Glomerular visceral epithelial cell (primary cell): Measurements from ENCODE around the gene SLC24A3.

Experiments used
- DNase-seq: peaks from one replicate; pipeline ENCODE4 v3.0.0-alpha.2; 2016; ENCODE audit errors: extremely low spot score

The SLC24A3 gene

DNA sequence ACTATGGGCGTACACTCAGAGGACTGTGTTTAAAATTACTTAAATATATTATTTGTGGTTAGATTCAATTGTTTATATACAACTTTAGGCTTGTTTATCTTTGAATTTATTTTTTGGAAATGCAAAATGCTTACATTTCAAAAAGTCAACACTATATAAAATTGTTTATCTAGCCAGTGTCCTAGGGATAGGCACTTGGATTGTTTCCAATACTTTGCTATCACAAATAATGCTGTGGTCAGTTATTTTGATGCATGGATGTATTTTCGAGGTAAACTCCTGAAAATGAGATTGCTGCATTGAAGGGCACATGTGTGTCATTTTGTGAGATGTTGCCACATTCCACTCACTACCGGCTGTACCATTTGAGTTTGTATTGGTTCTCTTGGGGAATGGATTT lies 213.9 kb downstream of the SLC24A3 start:
- no peak for DNase-seq

DNA sequence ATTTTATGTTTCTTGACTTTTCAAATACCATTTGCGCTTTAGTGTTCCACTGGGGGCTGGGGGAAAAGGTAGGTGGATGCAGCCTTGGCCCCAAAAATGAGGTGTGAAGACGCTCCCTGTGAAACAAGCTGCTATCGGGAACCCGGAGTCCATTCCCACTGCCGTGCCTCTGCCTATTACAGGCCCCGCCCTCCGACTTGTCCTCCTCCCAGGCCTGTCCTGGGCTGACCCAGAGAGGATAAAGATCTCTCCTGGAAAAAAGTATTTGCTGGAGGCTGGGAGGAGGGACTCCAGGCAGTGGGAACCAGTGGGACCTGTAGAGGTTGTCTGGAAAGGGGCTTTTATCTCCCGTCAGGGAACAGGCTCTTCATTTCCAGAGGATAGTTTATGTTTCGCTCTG lies 215.0 kb downstream of the SLC24A3 start:
- DNase-seq: no peak

DNA sequence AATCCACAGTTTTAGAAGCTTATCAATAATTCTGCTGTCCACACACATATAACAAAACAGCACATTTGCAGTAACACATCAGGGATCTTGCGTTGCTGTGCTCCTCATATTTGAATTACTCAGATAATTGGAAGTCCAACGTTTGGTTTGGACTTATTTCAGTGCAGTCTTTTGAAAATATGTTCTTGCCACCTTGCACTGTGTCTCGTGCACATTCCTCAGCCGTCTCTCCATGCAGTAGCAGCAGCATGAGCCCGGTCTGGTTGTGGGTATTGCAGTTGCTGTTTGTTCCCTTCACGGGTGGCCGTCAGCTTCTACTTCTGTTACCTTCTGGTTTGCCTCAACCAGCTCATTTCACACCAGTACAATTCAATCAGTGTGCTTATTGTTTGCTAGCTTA lies 215.5 kb downstream of the SLC24A3 start:
- no peak for DNase-seq

DNA sequence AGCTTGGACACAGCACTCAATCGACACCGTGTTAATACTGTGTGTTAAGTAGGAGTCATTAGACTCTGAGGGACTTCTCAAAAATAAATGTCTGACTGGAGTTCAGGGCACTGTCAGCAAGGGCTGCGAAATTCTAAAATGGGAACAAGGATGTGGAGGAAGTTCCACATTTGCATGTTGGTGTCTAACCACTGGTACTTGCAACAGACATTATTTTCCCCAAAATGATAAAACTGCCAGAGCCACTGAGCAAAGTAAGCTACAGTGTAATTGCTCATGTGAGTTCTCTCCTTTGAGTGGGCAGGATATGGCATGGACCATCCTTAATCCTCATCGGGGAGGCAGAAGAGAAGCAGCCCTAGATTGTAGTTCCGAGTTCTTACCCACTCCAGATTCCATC lies 215.9 kb downstream of the SLC24A3 start:
- no peak for DNase-seq

DNA sequence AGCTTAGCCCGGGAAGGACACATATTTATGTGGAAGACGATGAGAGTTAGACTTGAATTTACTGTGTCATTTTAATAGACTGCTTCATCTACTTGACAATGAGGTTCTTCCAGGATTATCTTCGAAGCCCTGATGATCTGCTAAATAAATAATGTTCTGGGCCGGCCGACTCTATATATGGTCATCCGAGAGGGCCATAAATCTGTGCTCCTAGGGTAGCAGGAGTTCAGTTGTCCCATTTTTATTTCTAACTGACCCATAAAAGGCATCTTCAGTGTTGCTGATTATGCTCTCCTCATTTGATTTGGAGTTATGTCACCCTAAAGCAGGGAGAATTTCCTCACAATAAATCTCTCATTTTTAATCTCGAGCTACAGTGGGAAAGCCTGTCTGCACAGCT lies 217.1 kb downstream of the SLC24A3 start:
- DNase-seq: no peak

DNA sequence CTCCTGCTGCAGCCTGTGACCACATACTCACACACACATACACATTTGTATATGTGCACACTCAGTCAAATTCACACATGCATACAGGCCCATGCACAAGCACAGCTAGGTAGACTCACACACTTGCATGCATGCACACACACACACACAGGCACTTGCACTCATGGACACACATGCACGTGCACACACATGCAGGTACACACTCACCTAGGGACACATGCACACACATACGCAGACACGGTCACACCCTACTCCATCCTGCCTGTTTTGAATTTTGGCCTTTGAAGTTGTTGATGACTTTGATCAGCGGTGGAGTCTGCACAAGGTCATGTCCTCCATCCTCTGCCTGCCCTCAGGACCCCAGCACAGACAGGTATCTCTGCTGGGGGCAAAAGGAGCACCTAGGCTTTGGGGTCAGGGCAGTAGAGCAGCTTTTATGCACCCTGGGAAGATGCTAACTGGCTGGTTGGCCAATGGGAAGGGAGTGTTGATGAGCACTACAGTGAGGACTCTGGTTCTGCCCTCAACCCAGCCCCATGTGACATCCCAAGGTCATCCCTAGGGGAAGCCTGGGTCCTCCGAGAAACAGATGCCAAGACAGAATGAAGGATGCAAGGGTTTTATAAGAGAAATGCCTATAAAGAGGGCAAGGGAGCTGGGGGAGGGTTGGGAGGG lies 218.3 kb downstream of the SLC24A3 start:
- no peak for DNase-seq

DNA sequence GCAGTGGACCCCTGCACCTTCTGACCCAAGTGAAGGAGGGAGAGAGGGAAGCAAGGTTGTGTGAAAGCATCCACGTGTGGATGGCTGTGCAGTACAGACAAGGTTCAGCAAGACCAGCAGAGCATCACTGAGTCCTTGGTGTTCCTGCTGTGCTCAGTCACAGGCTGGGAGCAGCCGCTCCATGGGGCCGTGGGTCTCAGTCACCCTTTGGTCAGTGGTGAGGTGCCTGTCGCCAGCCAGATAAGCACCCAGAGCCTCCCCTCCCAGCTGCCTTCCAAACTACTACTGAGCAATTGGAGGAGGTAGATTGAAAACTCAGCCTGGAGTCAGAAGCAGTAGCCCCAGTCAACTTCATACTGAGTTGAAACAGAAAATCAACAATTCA lies 218.9 kb downstream of the SLC24A3 start:
- no peak for DNase-seq

DNA sequence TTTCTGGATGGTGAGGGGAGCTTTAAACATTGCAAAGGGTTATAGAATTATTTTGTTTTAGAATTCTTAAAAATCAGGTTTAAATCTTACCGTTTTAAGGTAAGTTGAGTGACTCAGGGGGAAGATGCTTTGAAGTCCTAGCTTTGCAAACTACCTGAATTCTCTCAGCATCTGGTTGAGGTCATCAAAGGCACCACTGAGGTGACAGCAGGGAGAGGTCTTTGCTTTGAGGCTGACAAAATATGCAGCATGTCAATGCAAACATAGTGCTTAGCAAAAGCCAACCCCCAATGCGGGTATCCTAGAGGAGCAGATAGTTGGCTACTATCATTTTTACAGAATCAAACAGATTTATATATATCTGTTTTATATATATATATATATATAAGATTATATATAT lies 219.5 kb downstream of the SLC24A3 start:
- no peak for DNase-seq

DNA sequence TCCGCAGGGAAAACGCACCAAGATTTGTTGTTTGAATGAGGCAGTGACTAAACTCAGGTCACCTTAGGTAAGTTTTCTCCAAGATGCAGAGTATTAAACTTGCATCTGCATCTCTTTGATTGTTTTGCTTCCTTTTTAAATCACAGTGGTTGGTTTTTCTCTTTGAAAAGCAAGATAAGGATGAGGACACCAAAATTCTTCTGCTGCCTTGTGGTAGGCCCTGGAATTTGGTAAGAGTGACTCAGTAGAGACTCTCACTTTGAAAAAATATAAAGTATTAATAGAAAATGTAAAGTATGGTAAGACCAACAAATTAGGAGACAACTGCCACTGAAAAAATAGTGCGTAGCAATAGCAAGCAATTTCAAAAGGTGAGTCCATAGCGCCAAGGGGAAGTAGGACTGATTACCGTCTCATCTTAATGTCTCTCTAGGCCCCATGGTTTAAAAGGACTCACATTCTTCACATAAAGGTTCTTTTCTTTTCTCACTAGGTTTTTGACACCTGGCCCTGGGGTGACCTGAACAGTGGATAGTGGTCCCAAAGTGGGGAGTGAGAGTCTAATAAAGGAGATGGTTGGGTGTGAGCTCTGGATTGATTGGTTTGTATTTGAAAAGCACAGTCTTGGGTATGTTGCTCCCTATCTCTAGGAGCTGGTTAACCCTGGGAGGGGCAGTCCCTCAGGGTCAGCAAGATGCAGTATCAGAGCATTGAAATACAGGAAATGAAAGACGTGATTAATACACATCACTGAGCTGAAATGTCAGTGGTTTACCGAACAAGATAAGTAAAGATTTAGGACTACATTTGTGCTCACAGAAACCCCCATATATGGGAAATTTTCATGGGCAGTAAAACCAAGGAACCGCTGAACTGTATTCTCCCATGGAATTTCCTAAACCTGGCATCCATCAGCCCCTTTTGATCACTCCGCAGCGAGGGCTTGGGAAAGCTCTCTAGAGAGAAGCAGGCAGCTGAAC lies 221.2 kb downstream of the SLC24A3 start:
- DNase-seq: no peak

DNA sequence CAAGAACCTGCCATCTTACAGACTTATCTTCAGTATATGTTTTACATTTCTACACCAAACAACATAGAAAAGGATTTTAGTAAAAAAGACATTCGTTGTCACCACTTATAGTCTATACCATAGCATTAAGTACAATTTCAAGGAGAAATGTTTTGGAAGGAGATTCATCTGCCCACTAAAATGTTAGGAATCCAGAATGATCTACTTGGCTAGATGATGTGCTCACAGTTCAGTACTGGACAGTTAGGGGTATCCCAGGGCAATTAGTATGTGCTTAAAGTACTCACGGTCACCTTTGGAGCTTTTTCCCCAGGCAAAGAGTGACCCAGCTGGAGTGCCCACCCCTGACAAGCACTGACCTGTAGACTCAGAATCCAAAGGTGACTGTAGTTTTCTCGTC lies 222.9 kb downstream of the SLC24A3 start:
- DNase-seq: no peak

DNA sequence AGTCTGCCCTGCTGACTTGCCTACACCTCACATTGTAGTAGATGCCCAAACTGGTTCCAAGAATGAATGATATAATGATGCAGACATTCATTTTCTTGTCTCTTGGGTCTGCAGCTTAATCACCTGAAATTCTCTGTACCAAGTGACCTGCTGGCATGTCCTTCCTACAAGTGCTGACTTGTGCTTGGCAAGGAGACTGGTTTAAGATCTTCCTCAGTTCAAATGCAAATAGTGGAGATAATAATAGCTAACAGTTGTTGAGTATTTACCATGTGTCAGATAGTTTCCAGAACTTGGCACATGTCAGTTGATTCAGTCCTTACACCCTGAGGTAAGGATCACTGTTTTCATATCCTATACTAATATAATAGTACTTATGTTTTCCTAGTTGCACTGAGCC lies 223.4 kb downstream of the SLC24A3 start:
- no peak for DNase-seq

DNA sequence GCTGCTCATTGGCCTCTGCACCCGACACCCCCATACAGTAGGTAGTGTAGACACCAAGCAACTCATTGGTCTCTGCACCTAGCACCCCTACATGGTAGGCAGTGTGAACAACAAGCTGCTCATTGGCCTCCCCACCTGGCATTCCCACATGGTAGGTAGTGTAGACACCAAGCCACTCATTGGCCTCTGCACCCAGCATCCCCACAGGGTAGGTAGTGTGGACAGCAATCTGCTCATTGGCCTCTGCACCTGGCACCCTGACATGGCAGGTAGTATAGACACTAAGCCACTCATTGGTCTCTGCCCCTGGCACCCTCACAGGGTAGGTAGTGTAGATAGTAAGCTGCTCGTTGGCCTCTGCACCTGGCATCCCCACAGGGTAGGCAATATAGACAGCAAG lies 226.0 kb downstream of the SLC24A3 start:
- no peak for DNase-seq

DNA sequence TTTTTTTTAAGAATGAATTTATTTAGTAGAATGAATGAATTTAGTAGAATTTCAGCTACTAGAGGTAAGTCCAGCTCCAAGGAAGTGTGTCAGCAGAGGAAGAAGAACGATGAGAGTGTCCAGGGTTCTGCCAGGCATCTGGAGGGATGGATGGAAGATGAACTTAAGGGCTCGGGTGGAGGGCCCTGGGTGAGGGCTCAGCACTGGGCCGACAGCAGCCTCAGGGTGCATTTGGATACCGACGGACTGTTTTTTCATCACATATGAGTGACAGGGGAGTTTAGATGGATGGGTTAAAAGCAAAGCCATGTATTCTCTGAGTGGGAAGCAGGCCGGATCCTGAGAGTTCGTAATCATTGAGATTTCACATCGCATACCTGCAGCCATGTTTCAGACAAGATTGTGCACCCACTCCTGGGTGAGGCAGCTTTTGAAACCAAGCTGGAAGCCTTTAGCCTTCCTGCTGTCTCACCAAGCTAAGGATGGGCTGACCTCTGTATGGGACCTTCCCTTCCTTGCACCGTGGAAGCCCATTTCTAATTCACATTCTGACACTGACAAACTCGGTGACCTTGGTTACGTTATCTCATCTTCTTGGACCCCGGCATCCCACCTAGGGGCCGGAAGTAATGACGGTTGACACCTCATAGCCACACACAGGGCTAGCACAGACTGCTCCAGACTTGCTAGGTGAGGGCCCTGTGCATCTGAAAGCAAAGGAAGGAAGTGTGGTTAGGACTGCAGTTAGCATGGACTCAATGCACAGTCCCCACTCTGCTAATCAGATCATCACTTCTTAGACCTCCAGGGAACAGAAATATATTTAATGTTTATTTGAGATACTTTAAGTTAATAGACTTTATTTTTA lies 228.5 kb downstream of the SLC24A3 start:
- DNase-seq: no peak

DNA sequence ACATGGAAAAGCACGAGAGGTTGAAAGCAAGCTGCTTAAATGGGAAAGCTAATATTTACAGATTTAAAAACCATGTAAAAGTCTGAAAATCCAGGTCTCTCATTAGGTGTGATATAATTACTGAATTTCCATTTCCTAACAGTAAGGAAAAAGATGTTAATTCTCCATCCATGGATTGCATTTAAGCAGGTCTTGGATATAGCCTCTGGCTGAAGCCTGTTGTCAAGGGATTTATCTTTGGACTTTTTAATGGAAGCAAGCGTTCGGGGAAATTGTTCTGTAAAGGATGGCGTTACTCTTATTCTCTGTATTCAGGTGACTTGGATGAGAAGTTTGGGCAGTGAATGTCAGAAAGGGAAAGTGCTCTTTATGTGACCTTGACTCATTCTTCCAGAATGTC lies 233.8 kb downstream of the SLC24A3 start:
- DNase-seq: no peak

DNA sequence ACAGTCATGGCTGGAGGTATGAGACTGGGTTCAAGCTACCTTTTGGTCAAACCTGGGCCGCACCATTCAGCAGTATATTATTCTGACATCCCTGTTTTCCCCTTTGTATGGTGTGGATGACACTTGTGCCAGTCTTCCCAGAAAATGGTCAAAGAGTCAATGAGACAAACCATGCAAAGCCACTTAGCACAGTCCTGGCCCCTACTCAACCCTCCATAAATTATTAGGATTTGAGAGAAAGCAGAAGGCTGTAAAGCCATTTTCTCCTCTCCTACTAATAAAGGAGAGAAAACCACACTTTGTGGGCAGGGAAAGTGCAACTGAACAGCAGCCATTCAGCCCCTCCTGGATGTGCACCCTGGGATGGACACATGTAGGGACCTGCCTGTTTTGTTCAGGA lies 236.2 kb downstream of the SLC24A3 start:
- DNase-seq: no peak

DNA sequence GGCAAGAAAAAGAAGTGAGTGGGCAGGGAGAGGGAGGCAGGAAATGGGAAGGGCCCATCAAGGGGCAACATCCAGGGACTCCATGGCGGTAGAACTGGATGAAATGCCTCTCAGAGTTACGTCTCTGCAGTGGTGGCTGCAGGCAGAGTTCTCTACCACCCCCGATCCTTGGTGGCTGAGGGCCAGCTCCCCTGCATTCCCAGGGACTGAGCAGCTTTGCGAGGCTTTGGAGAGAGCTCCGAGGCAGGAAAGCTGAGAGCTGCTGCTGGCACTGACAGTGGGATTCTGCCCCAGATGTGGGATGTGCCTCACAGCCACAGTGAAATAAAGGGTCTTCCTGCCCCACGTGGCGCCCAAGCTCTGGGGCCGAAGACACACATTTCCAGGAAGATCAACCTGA lies 236.6 kb downstream of the SLC24A3 start:
- DNase-seq: no peak

DNA sequence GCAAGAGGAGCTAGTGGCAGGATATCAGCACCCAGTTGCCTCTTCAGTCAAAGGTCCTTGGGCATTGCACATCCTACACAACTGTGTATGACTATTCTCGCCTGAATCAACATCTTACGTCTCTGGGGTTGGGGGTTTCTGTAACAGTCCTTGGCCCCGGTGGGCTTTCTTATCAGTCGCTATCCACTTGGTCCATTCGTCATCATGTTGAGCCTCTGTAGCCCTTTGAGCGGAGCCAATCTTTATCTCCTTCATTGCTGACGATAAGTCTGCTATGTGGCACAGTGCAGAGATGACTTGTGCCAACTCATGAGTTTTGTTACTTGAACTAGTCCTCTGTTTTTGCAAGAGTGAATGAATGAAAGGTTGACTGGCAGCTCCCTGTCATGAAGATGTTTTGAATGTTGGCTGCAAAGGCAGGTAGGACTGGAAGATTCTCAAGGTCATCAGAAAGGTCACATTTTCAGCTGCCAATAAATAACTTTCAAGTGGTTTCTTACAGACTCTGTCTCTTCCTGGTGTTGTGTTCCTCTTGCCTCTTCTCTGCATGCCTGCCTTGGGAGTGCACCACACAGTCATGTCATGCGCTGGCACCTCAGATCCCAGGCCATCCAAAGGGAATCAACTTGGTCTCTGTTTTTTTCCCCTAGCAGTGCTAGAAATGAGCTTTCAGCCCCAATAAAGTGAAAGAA lies 238.9 kb downstream of the SLC24A3 start:
- no peak for DNase-seq

DNA sequence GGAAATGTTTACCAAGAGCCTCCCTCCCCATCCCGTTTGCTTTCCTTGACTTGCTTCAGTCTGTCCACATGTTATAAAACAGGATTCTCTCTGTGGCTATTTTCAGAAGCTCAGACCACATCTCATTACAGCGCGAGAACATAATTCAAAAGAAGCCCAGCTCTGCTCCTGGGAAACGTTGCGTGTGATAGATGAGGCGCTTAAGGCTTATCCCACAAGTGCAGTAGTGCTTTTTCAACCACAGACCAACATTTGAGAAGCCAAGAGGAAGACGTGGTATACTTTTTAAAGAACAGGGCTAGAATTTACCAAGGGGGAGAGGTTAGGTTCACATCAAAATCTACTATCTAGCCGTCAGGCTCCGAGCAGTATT lies 239.5 kb downstream of the SLC24A3 start:
- DNase-seq: no peak

DNA sequence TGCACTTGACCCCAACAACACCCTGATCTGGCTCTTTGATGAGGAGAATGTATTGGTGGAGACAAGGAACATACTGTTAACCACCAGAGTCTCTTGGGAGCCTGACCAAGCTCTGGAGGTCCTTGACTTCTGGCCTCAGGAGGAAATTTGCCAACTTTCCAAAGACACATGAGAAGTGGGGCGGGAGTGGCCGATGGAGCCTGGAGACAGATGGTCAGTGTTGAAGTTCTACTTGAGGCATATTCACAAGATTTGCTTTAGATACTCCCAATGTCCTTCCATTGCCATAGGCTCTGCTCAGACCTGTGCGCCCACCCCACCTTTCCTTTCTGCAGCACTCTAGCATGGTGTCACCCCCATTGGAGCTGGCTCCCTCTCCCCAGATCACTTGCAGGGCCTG lies 241.0 kb downstream of the SLC24A3 start:
- DNase-seq: no peak

DNA sequence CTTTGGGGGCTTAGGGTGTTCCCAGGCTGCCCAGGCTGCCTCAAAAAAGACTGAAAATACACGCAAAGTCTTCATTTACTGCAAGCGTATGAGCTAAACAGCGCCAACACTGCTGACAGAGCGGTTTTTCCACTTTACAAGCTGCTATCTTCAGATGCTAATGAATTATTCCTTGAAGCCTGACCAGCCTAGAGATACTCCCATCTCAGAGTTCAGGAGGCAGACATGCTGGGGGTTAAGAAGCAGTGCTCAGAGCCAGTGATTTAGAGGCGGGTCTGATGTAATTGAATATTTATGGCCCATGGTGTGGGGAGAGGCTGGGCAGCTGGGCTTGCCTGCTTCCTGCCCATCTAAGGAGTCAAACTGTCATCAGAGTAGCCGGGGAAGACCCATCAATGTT lies 241.4 kb downstream of the SLC24A3 start:
- no peak for DNase-seq

DNA sequence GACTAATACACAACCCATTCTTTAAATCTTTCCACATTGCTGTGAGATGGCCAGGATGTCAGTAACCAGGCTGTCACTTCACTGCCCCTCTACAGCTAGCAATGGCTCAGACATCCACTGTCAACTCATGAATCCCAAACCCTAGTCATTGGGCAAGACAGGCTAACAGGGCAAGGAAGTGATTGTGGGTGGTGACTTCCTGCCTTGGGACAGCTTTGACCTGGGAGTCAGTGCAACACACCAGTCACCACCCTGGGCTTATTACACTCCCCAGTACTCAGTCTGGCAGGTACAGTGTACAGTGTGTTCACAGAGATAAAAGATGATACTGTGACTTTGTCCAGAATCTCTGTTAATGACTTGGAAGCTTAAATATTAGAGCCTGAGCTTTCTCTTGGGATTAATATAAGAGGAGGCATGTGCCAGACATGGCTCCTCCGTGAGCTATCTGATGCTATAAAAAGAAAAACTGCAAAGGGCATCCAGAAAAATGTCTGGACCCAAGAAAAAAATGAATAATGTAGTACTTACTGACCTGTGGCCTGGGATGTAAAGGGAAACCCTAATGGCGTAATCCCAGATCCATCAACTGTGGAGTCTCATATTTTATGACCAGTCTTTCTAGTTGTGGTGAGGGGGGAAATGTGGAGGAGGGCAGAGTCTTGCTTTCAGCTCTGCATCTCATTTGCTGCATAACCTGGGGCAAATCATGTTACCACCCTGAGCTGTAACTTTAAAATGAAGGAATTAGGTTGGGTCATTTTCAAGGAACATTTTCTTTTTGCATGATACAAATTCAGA lies 244.4 kb downstream of the SLC24A3 start:
- DNase-seq: no peak
